Measurements from ENCODE around the gene PCBP3.

The PCBP3 gene

GRCh38 chr21:45787371-45787770 lies 143.8 kb downstream of the PCBP3 start:
- DNase-seq (ENCODE audit: low spot score): no peak

DNA sequence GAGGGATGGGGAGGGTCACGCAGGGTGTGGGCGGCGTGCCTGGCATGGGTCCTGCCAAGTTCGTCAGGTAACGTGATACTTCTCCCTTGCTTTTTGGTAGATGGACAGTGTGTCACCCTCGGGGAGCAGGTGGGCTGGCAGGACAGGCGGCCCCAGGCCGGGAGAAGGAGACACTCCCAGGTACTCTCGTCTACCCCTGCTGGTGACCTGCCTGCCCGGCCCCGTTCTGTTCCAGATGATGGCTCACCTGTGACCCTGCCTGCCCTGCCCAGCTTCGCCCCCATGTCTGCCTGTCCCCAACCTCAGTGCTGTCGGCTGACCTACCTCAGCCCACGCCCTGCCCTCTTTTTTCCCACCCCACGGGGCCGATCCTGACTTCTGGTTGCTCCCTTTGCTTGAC lies 144.7 kb downstream of the PCBP3 start:
- DNase-seq (ENCODE audit: low spot score): no peak

- no peak for DNase-seq (ENCODE audit: low spot score)
Observed at GRCh38 chr21:45788637-45789506, 145.3 kb downstream of the PCBP3 start.

DNA sequence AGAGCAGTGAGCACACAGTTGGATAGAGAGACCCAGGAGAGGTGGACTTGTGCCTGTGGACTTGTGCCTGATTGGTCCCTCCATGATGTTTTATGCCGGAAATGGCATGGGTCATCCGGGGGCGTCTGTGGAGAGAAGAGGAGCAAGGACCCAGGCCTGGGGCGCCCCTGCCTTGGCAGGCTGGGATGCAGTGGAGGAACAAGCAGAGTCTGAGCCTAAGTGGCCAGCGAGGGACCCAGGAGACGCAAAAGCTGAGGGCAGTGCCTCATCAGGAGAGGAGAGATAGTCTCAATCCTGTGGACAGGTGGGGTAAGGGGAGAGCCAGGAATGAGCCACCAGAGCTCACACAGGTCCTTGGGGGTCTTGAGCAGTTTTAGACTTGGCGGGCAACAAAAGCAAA lies 146.9 kb downstream of the PCBP3 start:
- no peak for DNase-seq (ENCODE audit: low spot score)

DNA sequence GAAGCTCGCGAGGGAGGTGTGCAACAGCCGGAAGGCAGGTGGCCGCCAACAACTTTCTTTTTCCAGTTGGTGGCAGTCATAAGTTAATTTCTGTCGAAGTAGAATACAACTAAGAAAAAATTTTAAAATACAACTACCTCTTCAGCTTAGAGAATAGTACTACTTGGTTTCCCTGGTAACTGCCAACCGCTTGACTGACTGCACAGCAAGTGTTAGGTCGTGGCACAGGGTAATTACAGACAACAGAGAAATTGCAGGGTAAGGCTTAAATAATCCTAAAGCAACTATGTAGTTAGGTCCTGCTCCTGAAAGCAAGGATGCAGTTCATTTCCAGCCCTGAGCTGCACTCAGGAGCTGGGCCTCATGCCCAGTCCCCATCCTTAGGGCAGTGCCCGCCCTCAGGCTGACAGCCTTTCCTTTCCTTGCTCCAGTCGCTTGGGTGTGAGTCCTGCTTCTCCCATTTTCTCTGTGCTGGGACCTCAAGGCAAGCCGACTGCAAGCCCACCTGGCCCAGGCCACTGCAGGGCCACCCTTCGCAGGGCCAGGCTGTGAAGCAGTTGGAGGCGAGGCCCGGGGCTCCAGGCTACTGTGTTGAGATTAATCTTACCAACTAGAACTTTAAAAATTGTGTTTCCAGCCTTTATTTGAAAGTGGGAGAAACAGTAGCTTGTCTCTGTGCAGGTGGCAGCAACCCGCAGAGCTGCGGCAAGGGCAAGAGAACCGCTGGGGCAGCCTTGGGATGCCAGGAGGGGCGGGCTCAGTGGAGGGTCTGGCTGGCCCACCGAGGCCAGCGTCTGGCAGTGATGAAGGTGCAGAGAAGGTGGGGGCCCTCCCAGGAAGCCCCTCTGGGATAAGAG lies 148.3 kb downstream of the PCBP3 start:
- DNase-seq (ENCODE audit: low spot score): no peak

DNA sequence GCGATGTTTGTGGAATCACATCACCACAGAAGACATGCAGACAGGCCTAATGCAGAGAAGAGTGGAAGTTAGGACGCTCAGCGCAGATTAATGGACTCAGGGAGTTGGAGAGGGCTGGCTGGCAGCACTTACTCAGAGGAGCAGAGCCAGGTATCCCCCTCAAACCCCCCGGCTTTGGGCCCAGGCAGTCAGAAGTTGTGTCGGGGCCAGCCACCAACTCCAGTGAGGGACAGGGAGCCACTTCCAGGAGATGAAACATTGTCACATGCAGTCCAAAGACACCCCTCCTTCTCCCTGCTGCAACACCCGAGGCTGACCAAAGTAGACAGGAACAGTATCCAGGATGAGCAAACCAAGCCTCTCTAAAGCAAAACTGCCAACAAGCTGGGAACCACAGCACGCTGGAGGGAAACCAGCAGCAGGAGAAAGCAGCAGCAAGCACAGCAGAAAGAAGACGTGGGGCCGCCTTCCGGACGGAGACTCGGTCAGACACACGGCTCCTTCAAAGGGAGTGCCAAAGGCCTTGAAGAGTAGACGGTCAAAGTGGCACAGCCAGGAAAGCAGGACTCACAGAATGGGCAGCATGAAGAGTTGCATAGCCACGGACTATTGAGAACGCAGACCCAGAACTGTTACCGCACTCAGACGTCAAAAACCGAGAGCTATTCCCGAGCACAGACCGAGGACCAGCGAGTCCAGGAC lies 149.3 kb downstream of the PCBP3 start:
- no peak for DNase-seq (ENCODE audit: low spot score)

DNA sequence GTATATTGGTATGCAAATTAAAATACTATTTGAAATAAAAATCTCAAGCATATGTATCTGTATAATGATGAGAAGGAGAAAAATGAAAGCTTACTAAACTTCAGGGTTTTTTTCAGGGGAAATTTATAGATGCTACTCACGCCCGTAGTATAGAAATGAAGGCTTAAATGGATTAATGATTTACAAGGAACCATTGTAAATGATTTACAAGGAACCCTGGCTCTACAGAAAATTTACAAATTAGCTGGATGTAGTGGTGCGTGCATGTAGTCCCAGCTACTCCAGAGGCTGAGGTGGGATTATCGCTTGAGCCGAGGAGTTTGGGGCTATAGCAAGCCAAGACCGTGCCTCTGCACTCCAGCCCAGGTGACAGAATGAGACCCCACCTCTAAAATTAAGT lies 150.5 kb downstream of the PCBP3 start:
- no peak for DNase-seq (ENCODE audit: low spot score)

GRCh38 chr21:45796003-45796402 lies 152.5 kb downstream of the PCBP3 start:
- DNase-seq (ENCODE audit: low spot score): no peak

DNA sequence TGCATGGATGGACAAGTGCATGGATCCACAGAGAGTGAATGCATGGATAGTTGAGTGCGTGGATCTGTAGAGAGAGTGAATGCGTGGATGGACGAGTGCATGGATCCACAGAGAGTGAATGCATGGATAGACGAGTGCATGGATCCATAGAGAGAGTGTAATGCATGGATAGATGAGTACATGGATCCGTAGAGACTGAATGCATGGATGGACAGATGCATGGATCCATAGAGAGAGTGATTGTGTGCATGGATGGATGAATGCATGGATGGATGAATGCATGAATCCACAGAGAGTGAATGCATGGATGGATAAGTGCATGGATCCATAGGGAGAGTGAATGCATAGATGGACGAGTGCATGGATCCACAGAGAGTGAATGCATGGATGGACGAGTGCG lies 153.8 kb downstream of the PCBP3 start:
- DNase-seq (ENCODE audit: low spot score): no peak

DNA sequence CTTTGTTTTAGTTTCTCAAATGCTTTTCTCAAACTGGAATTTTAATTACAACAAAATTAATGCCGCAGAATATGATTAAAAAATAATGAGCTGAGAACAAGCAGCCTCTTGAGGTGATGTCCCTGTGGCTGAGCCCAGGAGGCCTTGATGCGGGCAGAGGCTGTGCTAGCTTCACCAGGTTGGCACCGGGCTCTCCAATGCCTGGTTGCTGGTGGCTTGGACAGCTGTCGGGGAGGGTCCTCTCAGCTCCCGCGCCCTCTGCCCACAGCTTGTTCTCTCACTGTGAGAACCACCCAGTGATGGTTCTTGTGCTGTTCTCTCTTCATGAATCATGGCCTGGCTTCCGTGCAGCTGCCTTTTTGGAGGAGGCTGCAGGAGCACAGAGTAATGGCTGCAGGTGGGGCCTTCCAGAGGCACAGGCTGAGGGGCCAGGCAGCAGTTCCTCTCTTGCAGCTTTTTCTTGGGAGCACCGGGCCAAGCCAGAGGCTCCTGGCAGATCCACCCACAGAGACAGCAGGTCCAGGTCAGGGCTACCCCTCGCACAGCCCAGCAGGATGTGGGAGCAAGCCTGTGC lies 156.3 kb downstream of the PCBP3 start:
- DNase-seq (ENCODE audit: low spot score): no peak

DNA sequence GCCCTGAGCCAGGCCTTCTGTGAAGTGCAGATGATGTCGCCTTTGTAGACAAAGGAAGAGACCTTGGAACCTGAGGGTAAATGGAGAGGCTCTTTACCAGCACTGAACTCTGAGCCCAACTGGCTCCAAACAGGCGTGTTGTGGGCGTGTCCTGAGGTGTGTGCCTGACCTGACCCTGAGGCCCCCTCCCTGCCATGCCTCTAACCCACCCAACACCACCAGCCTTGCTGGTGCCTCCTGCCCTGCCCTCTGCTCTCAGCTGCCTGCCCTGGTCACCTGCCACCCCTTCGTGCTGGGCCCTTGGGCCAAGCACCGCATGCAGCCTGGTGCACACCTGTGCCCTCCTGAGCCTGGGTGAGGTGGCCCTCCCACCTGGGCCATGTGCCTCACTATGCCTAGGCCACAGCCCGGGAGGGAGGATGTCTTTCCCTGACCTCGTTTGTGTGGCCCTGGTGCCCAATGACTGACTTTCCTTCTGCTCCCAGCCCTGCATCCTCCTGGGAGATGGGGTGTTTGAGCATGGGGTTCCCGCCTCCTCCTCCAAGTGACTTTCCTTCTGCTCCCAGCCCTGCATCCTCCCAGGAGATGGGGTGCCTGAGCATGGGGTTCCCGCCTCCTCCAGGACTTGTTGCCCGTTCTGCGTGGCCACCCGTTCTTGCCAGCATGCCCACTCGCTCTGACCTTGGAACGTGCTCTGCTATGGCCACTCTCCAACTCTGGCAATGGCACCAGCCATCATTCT lies 157.0 kb downstream of the PCBP3 start:
- no peak for DNase-seq (ENCODE audit: low spot score)

DNA sequence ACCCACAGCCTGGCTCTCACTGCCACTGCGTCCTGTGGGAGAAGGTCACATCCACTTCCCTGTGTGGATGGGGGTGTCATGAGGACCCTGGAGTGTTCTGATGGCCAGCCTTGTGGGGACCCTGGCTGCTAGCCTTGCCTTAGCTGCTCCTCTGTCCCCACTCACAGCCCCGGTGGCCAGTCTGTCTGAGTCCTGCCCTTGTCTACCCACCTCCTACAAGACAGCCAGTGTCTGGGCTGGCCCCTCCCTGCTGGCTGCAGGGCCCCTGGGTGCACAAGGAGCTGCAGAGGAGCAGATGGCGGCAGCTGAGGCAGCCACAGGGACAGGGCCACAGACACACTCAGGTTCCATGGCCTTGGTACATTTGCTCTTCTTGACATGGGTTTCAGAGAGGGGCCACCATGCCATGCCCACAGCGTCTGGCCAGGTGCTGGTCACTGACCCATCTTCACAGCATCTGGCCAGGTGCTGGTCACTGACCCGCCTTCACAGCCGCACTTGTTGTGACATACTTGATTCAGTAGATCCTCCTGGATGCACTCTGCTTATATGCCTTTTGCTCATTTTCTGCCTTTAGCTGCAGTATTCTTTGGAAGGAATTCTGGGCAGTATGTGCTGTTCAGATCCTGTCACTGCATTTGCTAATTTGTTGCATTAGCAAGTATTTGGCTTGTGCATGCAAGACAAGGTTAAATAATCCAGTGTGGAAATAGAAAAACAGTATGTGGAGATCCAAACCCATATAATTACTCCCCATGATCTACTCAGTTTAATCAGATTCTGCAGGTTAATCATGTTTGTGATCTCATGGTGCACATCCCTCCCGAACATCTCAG lies 157.8 kb downstream of the PCBP3 start:
- no peak for DNase-seq (ENCODE audit: low spot score)

GRCh38 chr21:45801989-45802388 lies 158.5 kb downstream of the PCBP3 start:
- no peak for DNase-seq (ENCODE audit: low spot score)

DNA sequence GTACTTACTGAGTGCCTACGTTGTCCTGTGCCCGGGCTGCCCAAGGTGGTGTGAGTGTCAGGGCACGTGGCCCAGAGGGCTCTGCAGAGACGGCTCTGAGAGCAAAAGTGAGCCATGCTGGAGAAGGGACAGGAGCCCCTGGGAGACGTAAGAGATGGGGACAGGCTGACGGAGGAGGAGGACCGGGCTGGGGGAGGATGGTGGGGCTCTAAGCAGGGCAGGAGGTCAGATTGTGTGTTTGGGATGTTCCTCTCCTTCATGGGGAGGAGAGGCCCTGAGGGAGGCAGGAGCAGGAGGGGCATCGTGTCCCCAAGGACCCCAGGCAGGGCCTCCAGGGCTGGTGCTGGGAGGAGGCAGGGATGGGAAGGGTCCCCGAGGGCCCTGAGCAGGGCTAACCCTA lies 158.9 kb downstream of the PCBP3 start:
- no peak for DNase-seq (ENCODE audit: low spot score)

DNA sequence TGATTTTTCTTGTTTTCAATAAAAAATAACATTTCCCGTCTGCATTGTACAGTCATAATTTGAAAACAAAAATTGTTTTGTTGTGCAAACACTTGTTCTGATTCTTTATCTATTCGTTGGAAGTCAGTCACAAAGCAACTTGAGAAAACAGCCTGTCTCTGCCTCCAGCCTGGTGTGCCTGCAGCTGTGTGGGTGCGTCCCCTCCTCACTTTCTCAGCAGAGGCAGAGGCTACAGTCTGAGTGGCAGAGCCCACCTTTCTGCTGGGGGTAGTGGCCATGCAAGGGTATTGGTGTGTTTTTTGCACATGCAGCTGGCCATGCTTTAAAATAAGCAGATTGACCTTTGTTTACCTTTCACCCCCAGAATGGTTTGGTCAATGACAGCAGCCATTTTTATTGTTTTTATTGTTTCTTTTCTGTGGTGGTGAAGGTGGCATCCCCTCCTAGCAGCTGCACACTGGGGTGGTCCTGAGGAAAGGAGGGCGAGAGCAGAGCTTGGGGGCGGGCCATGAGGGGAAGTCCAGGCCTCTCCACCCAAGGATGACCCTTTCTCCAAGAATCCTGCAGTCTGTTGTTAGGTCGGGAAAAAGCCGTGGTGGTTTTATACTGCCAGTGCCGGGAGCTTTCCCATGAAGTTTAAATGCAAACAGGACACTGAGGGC lies 159.6 kb downstream of the PCBP3 start:
- no peak for DNase-seq (ENCODE audit: low spot score)

- DNase-seq (ENCODE audit: low spot score): no peak
Observed at GRCh38 chr21:45803618-45804340, 160.3 kb downstream of the PCBP3 start.

- no peak for DNase-seq (ENCODE audit: low spot score)
Observed at GRCh38 chr21:45804809-45805313, 161.3 kb downstream of the PCBP3 start.

DNA sequence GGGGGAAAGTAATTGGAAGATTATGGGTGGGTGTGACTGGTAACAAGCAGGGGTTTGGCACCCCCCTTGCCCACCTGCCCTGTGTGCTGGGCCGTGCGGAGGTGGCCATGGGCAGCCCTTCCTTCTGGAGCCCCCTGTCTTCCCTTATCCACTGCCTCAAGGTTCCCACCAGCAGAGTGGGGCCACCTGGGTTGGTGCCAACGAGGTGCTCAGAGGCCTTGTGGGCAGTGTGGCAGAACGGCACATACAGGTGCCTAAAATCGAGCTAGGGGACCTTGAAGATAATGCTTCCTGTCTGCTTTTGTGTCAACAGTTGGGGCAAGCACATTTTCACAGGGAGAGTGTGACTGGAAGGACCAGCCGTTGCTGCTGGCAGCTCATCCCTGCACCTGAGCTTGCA lies 161.8 kb downstream of the PCBP3 start:
- DNase-seq (ENCODE audit: low spot score): no peak

DNA sequence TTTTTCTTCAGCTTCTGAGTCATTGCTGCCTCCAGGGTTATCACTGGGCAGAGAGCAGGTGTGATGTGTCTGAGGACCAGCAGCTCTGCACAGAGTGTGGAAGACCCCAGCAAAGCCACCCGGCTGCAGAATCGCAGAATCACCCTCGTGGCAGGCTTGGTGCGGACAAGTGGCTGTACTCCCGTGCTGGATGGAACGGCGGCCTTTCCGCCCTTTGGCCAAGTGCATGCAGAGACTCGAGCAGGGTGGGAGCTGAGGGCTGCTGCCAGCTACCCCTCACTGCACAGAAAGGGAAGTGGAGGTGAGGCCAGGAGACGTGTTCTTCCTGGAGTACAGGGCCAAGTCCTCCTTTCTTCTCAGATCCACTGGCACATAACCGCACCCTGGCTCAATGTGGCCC lies 162.5 kb downstream of the PCBP3 start:
- DNase-seq (ENCODE audit: low spot score): no peak
